SK-N-MC (cell line): Measurements from ENCODE around the gene DISC1.

Source experiments
- DNase-seq: peaks from one replicate; pipeline ENCODE4 v3.0.0-alpha.2; 2011; ENCODE audit warnings: low read depth, low spot score
- H3K27ac ChIP-seq: fragments of 200-600 bp; sonication (generic); 2 replicates; pipeline ENCODE4 v1.5.1; 2016; ENCODE audit warnings: mixed run types
- H3K36me3 ChIP-seq: fragments of 200-600 bp; sonication (generic); 2 replicates; pipeline ENCODE4 v1.6.1; 2017; ENCODE audit warnings: antibody characterized with exemption, low read length, mixed read lengths; ENCODE audit not compliant: insufficient read depth
- H3K4me3 ChIP-seq: fragments of 200-600 bp; sonication (generic); 2 replicates; pipeline ENCODE4 v1.5.1; 2016
- H3K9ac ChIP-seq: fragments of 200-600 bp; sonication (generic); 2 replicates; pipeline ENCODE4 v1.8.0; 2017; ENCODE audit warnings: mixed run types, mixed read lengths; ENCODE audit not compliant: insufficient read length
- H3K9me3 ChIP-seq: fragments of 200-600 bp; sonication (generic); 2 replicates; pipeline ENCODE4 v1.6.1; 2017; ENCODE audit warnings: low read depth, mild to moderate bottlenecking, antibody characterized with exemption, low read length, moderate library complexity, mixed read lengths
- EZH2 ChIP-seq: fragments of 200-600 bp; sonication (generic); IDR thresholded peaks from one replicate; pipeline ENCODE4 v1.6.1; 2017; ENCODE audit warnings: antibody characterized with exemption
- FOXP2 ChIP-seq: optimal IDR thresholded peaks from 2 replicates; pipeline ENCODE3; 2011; ENCODE audit warnings: mild to moderate bottlenecking, moderate library complexity; ENCODE audit not compliant: insufficient read depth; ENCODE audit errors: extremely low read length, control extremely low read depth
- POLR2AphosphoS5 ChIP-seq: IDR thresholded peaks from 2 replicates; pipeline ENCODE4 v1.6.1; 2012; ENCODE audit warnings: mild to moderate bottlenecking, low read depth, low read length, borderline replicate concordance

The DISC1 gene

GRCh38 chr1:232048481-232048880, 421.9 kb downstream of the DISC1 start:
- no peak for DNase-seq
- no peak for TF ChIP-seq EZH2
- no peak for TF ChIP-seq POLR2AphosphoS5
- no peak for TF ChIP-seq FOXP2
- no peaks in the 10 kb centered on the region for H3K9me3 ChIP-seq

GRCh38 chr1:232049335-232049734, 422.7 kb downstream of the DISC1 start:
- no peak overlapping the region for H3K27ac ChIP-seq
- no peaks in the 10 kb centered on the region for H3K36me3 ChIP-seq
- no peak overlapping the region for H3K4me3 ChIP-seq
- no peaks in the 10 kb centered on the region for H3K9me3 ChIP-seq
- no peak overlapping the region for H3K9ac ChIP-seq
- no peak for DNase-seq
- TF ChIP-seq POLR2AphosphoS5 (no peak), EZH2 (no peak), FOXP2 (no peak)

More at GRCh38 chr1:232048481-232048880, 421.9 kb downstream of the DISC1 start:
- no peak overlapping the region for H3K4me3 ChIP-seq
- H3K27ac ChIP-seq = no peak overlapping the region
- no peak overlapping the region for H3K9ac ChIP-seq
- no peaks in the 10 kb centered on the region for H3K36me3 ChIP-seq

- H3K9ac ChIP-seq = no peak overlapping the region
- TF ChIP-seq POLR2AphosphoS5 = no peak
- no peak overlapping the region for H3K4me3 ChIP-seq
- no peaks in the 10 kb centered on the region for H3K36me3 ChIP-seq
- no peak overlapping the region for H3K27ac ChIP-seq
- no peak for DNase-seq
- no peaks in the 10 kb centered on the region for H3K9me3 ChIP-seq
Measured at GRCh38 chr1:232057217-232057895, 430.8 kb downstream of the DISC1 start.

GRCh38 chr1:232057896-232058274, 431.3 kb downstream of the DISC1 start:
- Histone ChIP-seq H3K9me3 (no peaks in the 10 kb centered on the region), H3K36me3 (no peaks in the 10 kb centered on the region), H3K9ac (no peak overlapping the region), H3K27ac (no peak overlapping the region), H3K4me3 (no peak overlapping the region)
- DNase-seq = no peak
- no peak for TF ChIP-seq EZH2
- no peak for TF ChIP-seq FOXP2
- TF ChIP-seq POLR2AphosphoS5 = no peak

- Histone ChIP-seq H3K36me3 (no peaks in the 10 kb centered on the region), H3K9ac (no peak overlapping the region), H3K4me3 (no peak overlapping the region), H3K9me3 (no peaks in the 10 kb centered on the region), H3K27ac (no peak overlapping the region)
- TF ChIP-seq FOXP2 (no peak), EZH2 (no peak), POLR2AphosphoS5 (no peak)
- no peak for DNase-seq
Measured at GRCh38 chr1:232059726-232060374, 433.3 kb downstream of the DISC1 start.

GRCh38 chr1:232062967-232063366, 436.4 kb downstream of the DISC1 start:
- TF ChIP-seq FOXP2 = no peak
- no peak for TF ChIP-seq POLR2AphosphoS5
- no peak for TF ChIP-seq EZH2
- no peak overlapping the region for H3K4me3 ChIP-seq
- H3K9me3 ChIP-seq = no peaks in the 10 kb centered on the region
- H3K27ac ChIP-seq = no peak overlapping the region
- no peak for DNase-seq
- H3K36me3 ChIP-seq = no peaks in the 10 kb centered on the region
- no peak overlapping the region for H3K9ac ChIP-seq

- Histone ChIP-seq H3K27ac (no peak overlapping the region), H3K9me3 (no peaks in the 10 kb centered on the region), H3K9ac (no peak overlapping the region), H3K36me3 (no peaks in the 10 kb centered on the region), H3K4me3 (no peak overlapping the region)
- no peak for DNase-seq
- no peak for TF ChIP-seq FOXP2
- no peak for TF ChIP-seq POLR2AphosphoS5
- no peak for TF ChIP-seq EZH2
Measured at GRCh38 chr1:232066521-232066920, 439.9 kb downstream of the DISC1 start.

- H3K9ac ChIP-seq = no peak overlapping the region
- TF ChIP-seq FOXP2 (no peak), POLR2AphosphoS5 (no peak), EZH2 (no peak)
- no peak overlapping the region for H3K27ac ChIP-seq
- no peak overlapping the region for H3K4me3 ChIP-seq
- no peak for DNase-seq
- H3K36me3 ChIP-seq = no peaks in the 10 kb centered on the region
- H3K9me3 ChIP-seq = no peaks in the 10 kb centered on the region
Measured at GRCh38 chr1:232074265-232074664, 447.7 kb downstream of the DISC1 start.

GRCh38 chr1:232077809-232078208, 451.2 kb downstream of the DISC1 start:
- H3K9me3 ChIP-seq = no peaks in the 10 kb centered on the region
- TF ChIP-seq FOXP2 (no peak), POLR2AphosphoS5 (no peak), EZH2 (no peak)
- H3K9ac ChIP-seq = no peak overlapping the region
- H3K36me3 ChIP-seq = no peaks in the 10 kb centered on the region
- DNase-seq = no peak
- H3K4me3 ChIP-seq = no peak overlapping the region
- H3K27ac ChIP-seq = no peak overlapping the region
